H1 (cell line): ENCODE data around the gene FAM120C. TPM values are rescaled to one million over a fixed set of nuclear protein-coding genes. Genes with fewer than 3 reads are reported as not detected.

Experiments used
- CTCF ChIA-PET: fragments of 300-600 bp; sonication (Branson Sonifier 250); formaldehyde crosslinking; loops from one replicate; lab custom pipeline; 2021; ENCODE audit not compliant: partially characterized antibody; lab: Charles Lee
- POLR2A ChIA-PET: fragments of 300-600 bp; sonication (Branson Sonifier 250); formaldehyde crosslinking; loops from one replicate; lab custom pipeline; 2021; ENCODE audit warnings: inconsistent platforms; ENCODE audit not compliant: partially characterized antibody; lab: Charles Lee
- DNase-seq, 2 experiments: peaks; one replicate each; pipeline versions ENCODE4 v3.0.0 to v3.0.0-alpha.2; 2010 to 2022; ENCODE audit warnings: low spot score in 2 of 2, low read depth in 1 of 2, mixed read lengths in 1 of 2
- FAIRE-seq: peaks from 2 replicates; lab custom pipeline; 2011; peaks lifted over from hg19 to GRCh38; lab: Jason Lieb, UNC
- H2AFZ ChIP-seq: 2 replicates; pipeline ENCODE4 v1.8.1; 2012; ENCODE audit warnings: low read length, inconsistent platforms
- H2AK5ac ChIP-seq: 2 replicates; pipeline ENCODE4 v1.6.1; 2013; ENCODE audit warnings: low read depth, low read length
- H2BK120ac ChIP-seq: replicated peaks from 2 replicates; pipeline ENCODE3; 2013; ENCODE audit warnings: low read depth, low read length, inconsistent platforms
- H2BK12ac ChIP-seq: 2 replicates; pipeline ENCODE4 v1.6.1; 2013; ENCODE audit warnings: low read depth, low read length
- H2BK15ac ChIP-seq: 2 replicates; pipeline ENCODE4 v1.6.1; 2013; ENCODE audit warnings: low read length
- H2BK20ac ChIP-seq: 2 replicates; pipeline ENCODE4 v1.6.1; 2013; ENCODE audit warnings: low read length
- H2BK5ac ChIP-seq: 2 replicates; pipeline ENCODE4 v1.6.1; 2013; ENCODE audit warnings: low read depth, low read length
- H3K14ac ChIP-seq: 2 replicates; pipeline ENCODE4 v1.6.1; 2013; ENCODE audit warnings: inconsistent platforms; ENCODE audit not compliant: insufficient read length
- H3K18ac ChIP-seq: 2 replicates; pipeline ENCODE4 v1.6.1; 2013; ENCODE audit warnings: low read length; ENCODE audit errors: extremely low read depth
- H3K23ac ChIP-seq: 2 replicates; pipeline ENCODE4 v1.6.1; 2013; ENCODE audit warnings: inconsistent platforms; ENCODE audit not compliant: insufficient read length
- H3K23me2 ChIP-seq: 2 replicates; pipeline ENCODE4 v1.6.1; 2013; ENCODE audit warnings: low read depth, low read length
- H3K27ac ChIP-seq: 2 replicates; pipeline ENCODE4 v1.6.1; 2011; ENCODE audit warnings: low read depth, low read length, inconsistent platforms
- H3K27me3 ChIP-seq, 4 experiments: replicated peaks in 1 of 4; 1 replicate in 1 of 4; 2 replicates in 3 of 4; pipeline versions ENCODE4 v1.6.1 to v1.8.1; 2011 to 2013; ENCODE audit warnings: low read length in 3 of 4, mild to moderate bottlenecking in 3 of 4, inconsistent platforms in 2 of 4, mixed read lengths in 2 of 4, moderate library complexity in 1 of 4; ENCODE audit not compliant: control insufficient read depth in 3 of 4, insufficient read depth in 3 of 4; ENCODE audit errors: extremely low read depth in 1 of 4
- H3K36me3 ChIP-seq, 4 experiments: 2 replicates each; pipeline versions ENCODE4 v1.6.1 to v1.8.1; 2011 to 2013; ENCODE audit warnings: mild to moderate bottlenecking in 4 of 4, low read length in 3 of 4, moderate library complexity in 2 of 4, control low read depth in 1 of 4, inconsistent platforms in 1 of 4; ENCODE audit not compliant: insufficient read depth in 4 of 4, control insufficient read depth in 2 of 4
- H3K4ac ChIP-seq: replicated peaks from 2 replicates; pipeline ENCODE3; 2013; ENCODE audit warnings: low read length, low read depth, mixed read lengths, inconsistent platforms; ENCODE audit not compliant: insufficient read length
- H3K4me1 ChIP-seq, 4 experiments: replicated peaks in 1 of 4; 1 replicate in 1 of 4; 2 replicates in 3 of 4; pipeline versions ENCODE4 v1.6.1 to v1.8.1; 2011 to 2013; ENCODE audit warnings: low read length in 3 of 4, inconsistent platforms in 2 of 4, mixed read lengths in 1 of 4; ENCODE audit not compliant: insufficient read depth in 4 of 4, control insufficient read depth in 3 of 4
- H3K4me2 ChIP-seq, 2 experiments: 2 replicates each; pipeline versions ENCODE4 v1.6.1 to v1.8.1; 2011 to 2013; ENCODE audit warnings: low read depth in 2 of 2, low read length in 2 of 2, control low read depth in 1 of 2, inconsistent platforms in 1 of 2, mild to moderate bottlenecking in 1 of 2; ENCODE audit not compliant: insufficient read depth in 1 of 2
- H3K4me3 ChIP-seq, 4 experiments: fragments of 200-600, 300-600 bp in 1 of 4; sonication (generic), shearing (Covaris generic), sonication (Bioruptor Twin) in 1 of 4; 2 replicates each; pipeline versions ENCODE4 v1.5.1 to v1.8.1; 2011 to 2016; ENCODE audit warnings: low read length in 4 of 4, low read depth in 3 of 4, control low read depth in 2 of 4, inconsistent platforms in 2 of 4, mild to moderate bottlenecking in 2 of 4, mixed read lengths in 1 of 4, moderate library complexity in 1 of 4; ENCODE audit not compliant: insufficient read depth in 2 of 4; ENCODE audit errors: extremely low read depth in 1 of 4
- H3K56ac ChIP-seq: replicated peaks from 2 replicates; pipeline ENCODE3; 2013; ENCODE audit warnings: low read depth, mild to moderate bottlenecking, mixed read lengths, low read length, inconsistent platforms; ENCODE audit not compliant: insufficient read length
- H3K79me1 ChIP-seq: 2 replicates; pipeline ENCODE4 v1.6.1; 2013; ENCODE audit warnings: low read depth, low read length, control low read depth
- H3K79me2 ChIP-seq, 2 experiments: 2 replicates each; pipeline versions ENCODE4 v1.6.1 to v1.8.1; 2012 to 2013; ENCODE audit warnings: low read length in 2 of 2, mild to moderate bottlenecking in 2 of 2, inconsistent platforms in 1 of 2; ENCODE audit not compliant: insufficient read depth in 2 of 2, control insufficient read depth in 1 of 2
- H3K9ac ChIP-seq, 4 experiments: replicated peaks in 1 of 4; 1 replicate in 1 of 4; 2 replicates in 3 of 4; pipeline versions ENCODE4 v1.6.1 to v1.8.1; 2011 to 2013; ENCODE audit warnings: low read depth in 3 of 4, low read length in 3 of 4, control low read depth in 2 of 4, mild to moderate bottlenecking in 2 of 4, moderate library complexity in 2 of 4, inconsistent platforms in 1 of 4; ENCODE audit errors: extremely low read depth in 1 of 4
- H3K9me3 ChIP-seq, 2 experiments: 2 replicates each; pipeline versions ENCODE4 v1.6.1 to v1.8.1; 2012 to 2013; ENCODE audit warnings: mild to moderate bottlenecking in 2 of 2, moderate library complexity in 2 of 2, control low read depth in 1 of 2, inconsistent platforms in 1 of 2, low read depth in 1 of 2, low read length in 1 of 2, mixed read lengths in 1 of 2; ENCODE audit not compliant: insufficient read depth in 2 of 2
- H4K20me1 ChIP-seq, 2 experiments: replicated peaks in 1 of 2; 2 replicates each; pipeline versions ENCODE3 to v1.8.1; 2011 to 2013; ENCODE audit warnings: inconsistent platforms in 2 of 2, low read length in 2 of 2, mild to moderate bottlenecking in 1 of 2; ENCODE audit not compliant: insufficient read depth in 2 of 2, control insufficient read depth in 1 of 2
- H4K5ac ChIP-seq: 2 replicates; pipeline ENCODE4 v1.6.1; 2013; ENCODE audit warnings: low read length, low read depth, mixed read lengths, inconsistent platforms; ENCODE audit not compliant: insufficient read length
- H4K8ac ChIP-seq: 2 replicates; pipeline ENCODE4 v1.8.0; 2013; ENCODE audit warnings: mild to moderate bottlenecking, moderate library complexity, low read length, inconsistent platforms; ENCODE audit not compliant: insufficient read depth; ENCODE audit errors: extremely low read depth
- H4K91ac ChIP-seq: replicated peaks from 2 replicates; pipeline ENCODE3; 2013; ENCODE audit warnings: low read length, mixed read lengths, inconsistent platforms; ENCODE audit not compliant: insufficient read length
- BACH1 ChIP-seq: IDR thresholded peaks from 2 replicates; pipeline ENCODE4 v1.6.1; 2012; ENCODE audit warnings: low read length, improper control_type of control experiment
- BRCA1 ChIP-seq: IDR thresholded peaks from 2 replicates; pipeline ENCODE4 v1.6.1; 2012; ENCODE audit warnings: low read depth, low read length, improper control_type of control experiment
- POLR2AphosphoS5 ChIP-seq: IDR thresholded peaks from 2 replicates; pipeline ENCODE4 v1.6.1; 2011; ENCODE audit warnings: low read depth, low read length
- RBBP5 ChIP-seq: IDR thresholded peaks from 2 replicates; pipeline ENCODE4 v1.7.1; 2012; ENCODE audit warnings: low read depth, mild to moderate bottlenecking, inconsistent platforms, low read length, moderate library complexity, borderline replicate concordance
- RFX5 ChIP-seq: IDR thresholded peaks from 2 replicates; pipeline ENCODE4 v1.6.1; 2011; ENCODE audit warnings: low read depth, low read length, improper control_type of control experiment, borderline replicate concordance
- WGBS, 2 experiments: shearing (Covaris generic) in 1 of 2; methylation state at CpG; one replicate each; pipeline versions ENCODE4 v1.1.6 to v1.1.7; 2013 to 2015; ENCODE audit warnings: low lambda C conversion rate in 2 of 2, mixed read lengths in 2 of 2, inconsistent platforms in 1 of 2, low coverage in 1 of 2, missing lambda C conversion rate in 1 of 2; ENCODE audit not compliant: insufficient replicate concordance in 2 of 2, insufficient coverage in 1 of 2, insufficient read length in 1 of 2; ENCODE audit errors: extremely low coverage in 1 of 2, missing lambda C conversion rate in 1 of 2; 5-methylcytosine and 5-hydroxymethylcytosine counted together
- polyA plus RNA-seq, 7 experiments: library from polyadenylated mRNA; depleted of rRNA in 3 of 7; stranded (reverse) in 5 of 7; unstranded in 2 of 7; fragments of >200 nt in 5 of 7; fragments of 200-250 nt in 2 of 7; gene quantifications; 1 replicate in 5 of 7; 2 replicates in 1 of 7; 4 replicates in 1 of 7; pipeline versions ENCODE4 v1.2.1 to v1.2.3, GENCODE V29; 2011 to 2013; ENCODE audit warnings: missing spikeins in 2 of 7, mixed read lengths in 2 of 7
- total RNA-seq: library from RNA; stranded (reverse); fragmentation: NEBNext Ultra II Directional; extraction: Animal tissue kit (Norgen Biotek cat#: 25700); gene quantifications from 2 replicates; pipeline ENCODE4 v1.2.1, GENCODE V29; 2021

FAM120C gene
- total and polyA plus RNA-seq, 2 of the 8 experiments (the other 6 are each of a cell fraction or from before 2014, with no cell fraction given): 4.4 to 8.1 TPM

DNA sequence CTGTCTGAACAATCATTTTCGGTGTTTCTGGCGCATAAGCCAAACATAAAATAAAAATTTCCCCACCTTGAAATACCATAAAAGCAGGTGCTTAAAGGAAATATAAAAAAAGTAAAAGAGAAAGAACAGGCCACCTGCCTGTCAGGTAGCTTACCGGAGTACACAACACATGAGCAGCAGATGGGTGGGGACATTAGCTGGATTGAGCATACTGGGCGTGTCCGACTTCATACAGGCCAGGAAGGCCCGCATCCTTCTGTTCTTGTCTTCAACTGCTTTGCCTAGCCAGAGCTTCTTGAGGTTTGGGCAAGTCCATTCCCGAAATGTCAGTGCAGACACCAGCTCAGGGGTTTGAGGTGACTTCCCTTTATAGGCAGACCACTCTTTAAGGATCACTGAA lies 66.7 kb downstream of the FAM120C start:
- FAIRE-seq (no peak), DNase-seq (no peak)
- H4K8ac ChIP-seq: no peak overlapping the region
- no peak overlapping the region for H2AK5ac ChIP-seq
- H3K9ac ChIP-seq: no peak overlapping the region
- no peaks in the 10 kb centered on the region for H3K79me2 ChIP-seq
- H3K56ac ChIP-seq: no peak overlapping the region
- no peaks in the 10 kb centered on the region for H3K9me3 ChIP-seq
- no peak overlapping the region for H2AFZ ChIP-seq
- no peak overlapping the region for H2BK15ac ChIP-seq
- no peaks in the 10 kb centered on the region for H3K4me1 ChIP-seq
- CTCF ChIA-PET: no interaction called here
- no peak overlapping the region for H2BK5ac ChIP-seq
- no peaks in the 10 kb centered on the region for H4K20me1 ChIP-seq
- H3K23me2 ChIP-seq: no peaks in the 10 kb centered on the region
- H3K79me1 ChIP-seq: no peaks in the 10 kb centered on the region
- TF ChIP-seq RFX5 (no peak), BRCA1 (no peak), BACH1 (no peak), RBBP5 (no peak), POLR2AphosphoS5 (no peak)
- TF ChIP-seq, all 59 proteins: peak for 0
- H2BK12ac ChIP-seq: no peak overlapping the region
- POLR2A ChIA-PET: no interaction called here
- no peak overlapping the region for H4K91ac ChIP-seq
- no peak overlapping the region for H3K27ac ChIP-seq
- no peak overlapping the region for H3K4me3 ChIP-seq
- H2BK20ac ChIP-seq: no peak overlapping the region
- H3K18ac ChIP-seq: no peak overlapping the region
- H3K14ac ChIP-seq: no peak overlapping the region
- H3K36me3 ChIP-seq: no peaks in the 10 kb centered on the region
- H3K23ac ChIP-seq: no peak overlapping the region
- no peak overlapping the region for H3K4ac ChIP-seq
- H4K5ac ChIP-seq: no peak overlapping the region
- H3K4me2 ChIP-seq: no peak overlapping the region
- 88% methylated on average over 7 of the region's 7 CpGs; no CpG with 5 or more reads in 1 of the 2 experiments for WGBS, 2 experiments
- no peak overlapping the region for H2BK120ac ChIP-seq
- no peaks in the 10 kb centered on the region for H3K27me3 ChIP-seq
